ENCODE data around the gene PIP5K1C. TPM values are rescaled to one million over a fixed set of nuclear protein-coding genes. Genes with fewer than 3 reads are reported as not detected.
"Not testable (repeated sequence)": the region's sequence is repeated elsewhere in the genome, so short reads cannot be mapped to it uniquely, and the experiment has no call there.

Gene PIP5K1C
- total RNA-seq, 1 donor from 2014 or later, result 58.1 TPM

- DNase-seq (ENCODE audit: low spot score), result no peak
Observed at GRCh38 chr19:3661284-3662238, 38.7 kb downstream of the PIP5K1C start.

GRCh38 chr19:3660493-3661219 lies 39.6 kb downstream of the PIP5K1C start:
- DNase-seq (ENCODE audit: low spot score), result no peak

- DNase-seq (ENCODE audit: low spot score), result no peak
Observed at GRCh38 chr19:3659746-3660112, 40.5 kb downstream of the PIP5K1C start.

GRCh38 chr19:3658870-3659745 lies 41.2 kb downstream of the PIP5K1C start:
- DNase-seq (ENCODE audit: low spot score), result no peak

GRCh38 chr19:3658004-3658869 lies 42.0 kb downstream of the PIP5K1C start:
- no peak for DNase-seq (ENCODE audit: low spot score)

- no peak for DNase-seq (ENCODE audit: low spot score)
Observed at GRCh38 chr19:3657395-3657769, 42.9 kb downstream of the PIP5K1C start.

- DNase-seq (ENCODE audit: low spot score), result no peak
Observed at GRCh38 chr19:3656747-3657394, 43.4 kb downstream of the PIP5K1C start.

GRCh38 chr19:3656073-3656746 lies 44.1 kb downstream of the PIP5K1C start:
- no peak for DNase-seq (ENCODE audit: low spot score)

- no peak for DNase-seq (ENCODE audit: low spot score)
Observed at GRCh38 chr19:3655402-3656072, 44.7 kb downstream of the PIP5K1C start.

- no peak for DNase-seq (ENCODE audit: low spot score)
Observed at GRCh38 chr19:3653865-3654513, 46.3 kb downstream of the PIP5K1C start.

GRCh38 chr19:3653081-3653795 lies 47.0 kb downstream of the PIP5K1C start:
- DNase-seq (ENCODE audit: low spot score), result no peak

- no peak for DNase-seq (ENCODE audit: low spot score)
Observed at GRCh38 chr19:3652422-3652821, 47.8 kb downstream of the PIP5K1C start.

- DNase-seq (ENCODE audit: low spot score), result no peak
Observed at GRCh38 chr19:3651684-3652083, 48.6 kb downstream of the PIP5K1C start.

- no peak for DNase-seq (ENCODE audit: low spot score)
Observed at GRCh38 chr19:3649888-3650287, 50.4 kb downstream of the PIP5K1C start.

- no peak for DNase-seq (ENCODE audit: low spot score)
Observed at GRCh38 chr19:3648037-3648905, 52.0 kb downstream of the PIP5K1C start.

GRCh38 chr19:3647102-3647501 lies 53.2 kb downstream of the PIP5K1C start:
- DNase-seq (ENCODE audit: low spot score), result not testable (repeated sequence)

Data from ureter (tissue), 1 donor.